HEK293 (cell line): Measurements from ENCODE around the gene P4HA3.

Source experiments
- CTCF ChIA-PET: fragments of 350-600 bp; formaldehyde crosslinking; extraction: SDS; loops from one replicate; lab custom pipeline; 2021; ENCODE audit warnings: antibody characterized with exemption; lab: Yijun Ruan, JAX
- POLR2A ChIA-PET: fragments of 300-600 bp; formaldehyde crosslinking; extraction: SDS; loops from one replicate; lab custom pipeline; 2020; ENCODE audit warnings: antibody characterized with exemption, inconsistent platforms; lab: Yijun Ruan, JAX
- H3K27ac ChIP-seq: fragments of 200-500 bp; sonication (Bioruptor generic); 2 replicates; pipeline ENCODE4 v1.5.1; 2014; ENCODE audit warnings: low read depth, low read length, control low read depth, inconsistent platforms; ENCODE audit errors: extremely low read depth
- H3K36me3 ChIP-seq, 2 experiments: fragments of 200-500 bp in 1 of 2; sonication (Bioruptor generic) in 1 of 2; 1 replicate in 1 of 2; 2 replicates in 1 of 2; pipeline ENCODE4 v1.5.1; 2014 to 2017; ENCODE audit warnings: inconsistent platforms in 2 of 2, low read length in 2 of 2; ENCODE audit not compliant: control insufficient read depth in 2 of 2, insufficient read depth in 1 of 2
- H3K4me1 ChIP-seq: fragments of 200-500 bp; sonication (Bioruptor generic); 2 replicates; pipeline ENCODE4 v1.5.1; 2014; ENCODE audit warnings: mild to moderate bottlenecking, low read length, inconsistent platforms; ENCODE audit not compliant: control insufficient read depth, insufficient read depth
- H3K4me3 ChIP-seq: 2 replicates; pipeline ENCODE4 v1.5.1; 2011; ENCODE audit warnings: low read depth, mild to moderate bottlenecking, control low read depth, low read length, moderate library complexity
- H3K9me3 ChIP-seq: fragments of 200-500 bp; sonication (Bioruptor generic); 2 replicates; pipeline ENCODE4 v1.5.1; 2014; ENCODE audit warnings: low read depth, low read length, inconsistent platforms; ENCODE audit not compliant: control insufficient read depth, insufficient read depth
- HOXA7 ChIP-seq: sonication (generic); formaldehyde crosslinking; IDR thresholded peaks from 2 replicates; pipeline ENCODE4 v1.8.1; 2022; ENCODE audit warnings: missing genetic modification reagents, borderline replicate concordance
- PRDM1 ChIP-seq: fragments of 450-650 bp; formaldehyde crosslinking; IDR thresholded peaks from 2 replicates; pipeline ENCODE4; 2016; ENCODE audit warnings: missing biosample characterization, missing genetic modification characterization
- SP7 ChIP-seq: fragments of 450-650 bp; formaldehyde crosslinking; IDR thresholded peaks from 2 replicates; pipeline ENCODE4 v1.5.1; 2016; ENCODE audit warnings: missing biosample characterization, missing genetic modification characterization
- ZNF121 ChIP-seq: fragments of 450-650 bp; formaldehyde crosslinking; IDR thresholded peaks from 2 replicates; pipeline ENCODE4 v1.5.1; 2016; ENCODE audit warnings: missing biosample characterization, missing genetic modification characterization
- ZNF280D ChIP-seq: fragments of 450-650 bp; formaldehyde crosslinking; IDR thresholded peaks from 2 replicates; pipeline ENCODE4 v1.5.1; 2016; ENCODE audit warnings: missing biosample characterization, missing genetic modification characterization
- ZNF623 ChIP-seq: fragments of 450-650 bp; formaldehyde crosslinking; IDR thresholded peaks from 2 replicates; pipeline ENCODE4 v1.5.1; 2016; ENCODE audit warnings: missing biosample characterization, missing genetic modification characterization
- ZNF654 ChIP-seq: fragments of 450-650 bp; formaldehyde crosslinking; IDR thresholded peaks from 2 replicates; pipeline ENCODE4 v1.5.1; 2016; ENCODE audit warnings: low read depth, missing biosample characterization, missing genetic modification characterization
- TF ChIP-seq, protein P1 (sequence below): fragments of 450-650 bp; formaldehyde crosslinking; IDR thresholded peaks from 2 replicates; pipeline ENCODE4 v1.5.1; 2017; ENCODE audit warnings: missing biosample characterization, missing genetic modification characterization
- TF ChIP-seq, protein P2 (sequence below): fragments of 450-650 bp; IDR thresholded peaks from 2 replicates; pipeline ENCODE4 v1.5.1; 2018; ENCODE audit warnings: missing biosample characterization, mild to moderate bottlenecking, missing genetic modification characterization
- TF ChIP-seq, protein P3 (sequence below): fragments of 450-650 bp; formaldehyde crosslinking; IDR thresholded peaks from 2 replicates; pipeline ENCODE4 v1.5.1; 2017; ENCODE audit warnings: missing biosample characterization, mild to moderate bottlenecking, missing genetic modification characterization, moderate library complexity

P4HA3 gene

GRCh38 chr11:74269161-74269811, 42.2 kb downstream of the P4HA3 start (continued):
- TF ChIP-seq, protein P1, sequence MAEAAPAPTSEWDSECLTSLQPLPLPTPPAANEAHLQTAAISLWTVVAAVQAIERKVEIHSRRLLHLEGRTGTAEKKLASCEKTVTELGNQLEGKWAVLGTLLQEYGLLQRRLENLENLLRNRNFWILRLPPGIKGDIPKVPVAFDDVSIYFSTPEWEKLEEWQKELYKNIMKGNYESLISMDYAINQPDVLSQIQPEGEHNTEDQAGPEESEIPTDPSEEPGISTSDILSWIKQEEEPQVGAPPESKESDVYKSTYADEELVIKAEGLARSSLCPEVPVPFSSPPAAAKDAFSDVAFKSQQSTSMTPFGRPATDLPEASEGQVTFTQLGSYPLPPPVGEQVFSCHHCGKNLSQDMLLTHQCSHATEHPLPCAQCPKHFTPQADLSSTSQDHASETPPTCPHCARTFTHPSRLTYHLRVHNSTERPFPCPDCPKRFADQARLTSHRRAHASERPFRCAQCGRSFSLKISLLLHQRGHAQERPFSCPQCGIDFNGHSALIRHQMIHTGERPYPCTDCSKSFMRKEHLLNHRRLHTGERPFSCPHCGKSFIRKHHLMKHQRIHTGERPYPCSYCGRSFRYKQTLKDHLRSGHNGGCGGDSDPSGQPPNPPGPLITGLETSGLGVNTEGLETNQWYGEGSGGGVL (tag by site-specific recombination): no peak

DNA sequence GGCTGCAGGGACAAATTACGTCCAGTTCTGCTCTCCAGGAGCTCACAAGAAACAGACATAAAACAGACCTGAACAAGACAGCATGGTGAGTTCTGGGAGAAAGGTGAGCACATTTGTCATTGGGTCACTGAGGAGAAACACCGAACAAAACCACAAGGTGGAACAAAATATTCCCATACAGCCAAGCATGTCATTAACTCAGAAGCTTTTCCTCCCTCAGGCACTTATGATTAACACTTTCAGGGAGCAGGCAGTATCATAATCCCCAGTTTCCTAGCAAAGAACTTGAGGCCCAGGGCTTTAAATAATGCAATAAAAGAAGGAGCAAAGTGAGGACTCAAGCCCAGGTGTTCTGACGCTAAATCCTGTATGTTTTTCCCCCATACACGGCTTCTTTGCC, 43.0 kb downstream of the P4HA3 start:
- ChIA-PET CTCF (interaction anchor here (1.4 to 2.2 kb wide), 3 partner anchors 8 to 185 kb away, joined by 3 to 10 read pairs (median 7); no protein-coding TSS in a partner anchor), POLR2A (no interaction called here)
- H3K9me3 ChIP-seq: no peaks in the 10 kb centered on the region
- 0 out of 2 replicates have a peak, but pooled peaks cover 3% of the 10 kb centered on the region for H3K4me1 ChIP-seq
- H3K4me3 ChIP-seq: no peak overlapping the region
- TF ChIP-seq, protein P2, sequence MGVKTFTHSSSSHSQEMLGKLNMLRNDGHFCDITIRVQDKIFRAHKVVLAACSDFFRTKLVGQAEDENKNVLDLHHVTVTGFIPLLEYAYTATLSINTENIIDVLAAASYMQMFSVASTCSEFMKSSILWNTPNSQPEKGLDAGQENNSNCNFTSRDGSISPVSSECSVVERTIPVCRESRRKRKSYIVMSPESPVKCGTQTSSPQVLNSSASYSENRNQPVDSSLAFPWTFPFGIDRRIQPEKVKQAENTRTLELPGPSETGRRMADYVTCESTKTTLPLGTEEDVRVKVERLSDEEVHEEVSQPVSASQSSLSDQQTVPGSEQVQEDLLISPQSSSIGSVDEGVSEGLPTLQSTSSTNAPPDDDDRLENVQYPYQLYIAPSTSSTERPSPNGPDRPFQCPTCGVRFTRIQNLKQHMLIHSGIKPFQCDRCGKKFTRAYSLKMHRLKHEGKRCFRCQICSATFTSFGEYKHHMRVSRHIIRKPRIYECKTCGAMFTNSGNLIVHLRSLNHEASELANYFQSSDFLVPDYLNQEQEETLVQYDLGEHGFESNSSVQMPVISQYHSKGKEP (tag by site-specific recombination): no peak
- TF ChIP-seq, protein P3, sequence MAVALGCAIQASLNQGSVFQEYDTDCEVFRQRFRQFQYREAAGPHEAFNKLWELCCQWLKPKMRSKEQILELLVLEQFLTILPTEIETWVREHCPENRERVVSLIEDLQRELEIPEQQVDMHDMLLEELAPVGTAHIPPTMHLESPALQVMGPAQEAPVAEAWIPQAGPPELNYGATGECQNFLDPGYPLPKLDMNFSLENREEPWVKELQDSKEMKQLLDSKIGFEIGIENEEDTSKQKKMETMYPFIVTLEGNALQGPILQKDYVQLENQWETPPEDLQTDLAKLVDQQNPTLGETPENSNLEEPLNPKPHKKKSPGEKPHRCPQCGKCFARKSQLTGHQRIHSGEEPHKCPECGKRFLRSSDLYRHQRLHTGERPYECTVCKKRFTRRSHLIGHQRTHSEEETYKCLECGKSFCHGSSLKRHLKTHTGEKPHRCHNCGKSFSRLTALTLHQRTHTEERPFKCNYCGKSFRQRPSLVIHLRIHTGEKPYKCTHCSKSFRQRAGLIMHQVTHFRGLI (tag by site-specific recombination): no peak
- TF ChIP-seq ZNF623 (tag by site-specific recombination) (no peak), ZNF121 (tag by site-specific recombination) (no peak), SP7 (peak; percentile 75), ZNF654 (tag by site-specific recombination) (no peak), HOXA7 (CRISPR knock-in tag) (no peak), PRDM1 (tag by site-specific recombination) (no peak)
- no peak overlapping the region for H3K27ac ChIP-seq
- no peaks in the 10 kb centered on the region for H3K36me3 ChIP-seq

DNA sequence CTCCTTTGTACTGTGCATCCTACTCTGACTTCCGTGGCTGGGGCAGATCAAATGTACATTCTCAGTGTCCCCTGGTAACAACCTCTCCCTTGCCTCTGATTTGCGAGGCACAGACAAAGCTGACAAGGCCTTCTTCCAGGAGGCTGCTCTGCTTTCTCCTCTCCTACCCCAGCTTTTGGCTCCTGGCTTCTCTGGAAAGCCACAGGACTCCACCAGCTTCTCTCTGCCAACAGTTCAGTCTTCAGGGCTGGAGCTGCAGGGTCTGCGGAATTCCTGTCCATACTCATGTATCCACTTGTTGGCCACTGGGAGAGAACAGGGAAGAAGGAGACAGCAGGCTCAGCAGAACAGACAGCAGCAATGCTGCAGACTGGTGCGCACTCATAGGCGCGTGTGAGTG, 44.4 kb downstream of the P4HA3 start:
- H3K9me3 ChIP-seq: no peaks in the 10 kb centered on the region
- no peaks in the 10 kb centered on the region for H3K36me3 ChIP-seq
- ChIA-PET POLR2A (no interaction called here), CTCF (interaction anchor here (0.7 to 2.2 kb wide), 3 partner anchors 9 to 130 kb away, joined by 3 to 10 read pairs (median 4); no protein-coding TSS in a partner anchor)
- 0 out of 2 replicates have a peak, but pooled peaks cover 3% of the 10 kb centered on the region for H3K4me1 ChIP-seq
- no peak overlapping the region for H3K27ac ChIP-seq
- no peak overlapping the region for H3K4me3 ChIP-seq
- TF ChIP-seq ZNF280D (tag by site-specific recombination): no peak
